Embryonic facial prominence (tissue), 1 donor: ENCODE measurements around the gene ETS1.

Experiments used
- DNase-seq: peaks from one replicate; pipeline ENCODE4 v3.0.0-alpha.2; 2016; ENCODE audit errors: extremely low spot score

The ETS1 gene

GRCh38 chr11:128593281-128593680 is 5.9 kb upstream of the ETS1 start:
- DNase-seq: no peak

GRCh38 chr11:128592454-128592853 is 5.1 kb upstream of the ETS1 start:
- no peak for DNase-seq

- no peak for DNase-seq
These were observed 3.2 kb upstream of the ETS1 start for GRCh38 chr11:128590587-128590986.

GRCh38 chr11:128589998-128590397 is 2.6 kb upstream of the ETS1 start:
- no peak for DNase-seq

- no peak for DNase-seq
These were observed 735 bp upstream of the ETS1 start for GRCh38 chr11:128588093-128588492.

GRCh38 chr11:128586689-128587088 is 669 bp downstream of the ETS1 start:
- no peak for DNase-seq

- no peak for DNase-seq
These were observed 1.7 kb downstream of the ETS1 start for GRCh38 chr11:128585498-128586238.

- no peak for DNase-seq
These were observed 3.1 kb downstream of the ETS1 start for GRCh38 chr11:128584253-128584652.

- no peak for DNase-seq
These were observed 4.6 kb downstream of the ETS1 start for GRCh38 chr11:128582496-128583366.

GRCh38 chr11:128581561-128582272 is 5.6 kb downstream of the ETS1 start:
- peak; percentile 40 for DNase-seq

- no peak for DNase-seq
These were observed 6.7 kb downstream of the ETS1 start for GRCh38 chr11:128580612-128581011.

- DNase-seq: no peak
These were observed 7.4 kb downstream of the ETS1 start for GRCh38 chr11:128579798-128580504.

GRCh38 chr11:128576555-128576954 is 10.8 kb downstream of the ETS1 start:
- no peak for DNase-seq

GRCh38 chr11:128575961-128576350 is 11.4 kb downstream of the ETS1 start:
- DNase-seq: no peak

- no peak for DNase-seq
These were observed 12.0 kb downstream of the ETS1 start for GRCh38 chr11:128575174-128575960.

- no peak for DNase-seq
These were observed 12.8 kb downstream of the ETS1 start for GRCh38 chr11:128574576-128575011.

- DNase-seq: no peak
These were observed 13.7 kb downstream of the ETS1 start for GRCh38 chr11:128573638-128574037.

- no peak for DNase-seq
These were observed 14.4 kb downstream of the ETS1 start for GRCh38 chr11:128572965-128573364.

- no peak for DNase-seq
These were observed 16.7 kb downstream of the ETS1 start for GRCh38 chr11:128570632-128571031.

- DNase-seq: no peak
These were observed 18.1 kb downstream of the ETS1 start for GRCh38 chr11:128569291-128569690.
